ENCODE measurements around the gene LPP. TPM values are rescaled to one million over a fixed set of nuclear protein-coding genes. Genes with fewer than 3 reads are reported as not detected.

LPP gene
- total RNA-seq, 4 donors from 2014 or later: 45.9 to 81.1 (median 63.0) TPM

DNA sequence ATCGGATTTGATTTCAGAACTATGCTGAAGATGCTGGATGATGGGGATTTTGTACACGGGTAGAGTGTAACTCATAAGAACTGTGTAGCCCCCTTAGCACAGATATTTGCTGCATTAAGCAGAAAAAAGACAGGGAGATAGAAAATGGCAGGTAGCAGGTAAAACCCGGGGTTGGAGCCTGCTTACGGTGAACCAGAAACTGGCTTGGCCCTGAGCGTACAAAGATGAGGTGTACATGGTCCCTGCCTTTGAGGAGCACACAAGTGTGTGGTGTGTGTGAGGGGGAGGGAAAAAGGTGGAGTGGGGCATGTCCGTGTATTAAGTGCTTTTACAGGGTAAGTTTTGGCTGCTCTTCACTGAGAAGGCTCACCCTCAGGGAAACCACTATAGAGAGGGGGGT, 3.5 kb downstream of the LPP start:
- H3K4me3 ChIP-seq (ENCODE audit: low read depth, poor library complexity, severe bottlenecking): no peak overlapping the region
- WGBS, 2 donors: 78 to 89% methylated on average over 6 of the region's 6 CpGs
- intact Hi-C loops (cut with DNase I; ENCODE audit: low total_unique reads): no loop called here
- TF ChIP-seq, protein P1, sequence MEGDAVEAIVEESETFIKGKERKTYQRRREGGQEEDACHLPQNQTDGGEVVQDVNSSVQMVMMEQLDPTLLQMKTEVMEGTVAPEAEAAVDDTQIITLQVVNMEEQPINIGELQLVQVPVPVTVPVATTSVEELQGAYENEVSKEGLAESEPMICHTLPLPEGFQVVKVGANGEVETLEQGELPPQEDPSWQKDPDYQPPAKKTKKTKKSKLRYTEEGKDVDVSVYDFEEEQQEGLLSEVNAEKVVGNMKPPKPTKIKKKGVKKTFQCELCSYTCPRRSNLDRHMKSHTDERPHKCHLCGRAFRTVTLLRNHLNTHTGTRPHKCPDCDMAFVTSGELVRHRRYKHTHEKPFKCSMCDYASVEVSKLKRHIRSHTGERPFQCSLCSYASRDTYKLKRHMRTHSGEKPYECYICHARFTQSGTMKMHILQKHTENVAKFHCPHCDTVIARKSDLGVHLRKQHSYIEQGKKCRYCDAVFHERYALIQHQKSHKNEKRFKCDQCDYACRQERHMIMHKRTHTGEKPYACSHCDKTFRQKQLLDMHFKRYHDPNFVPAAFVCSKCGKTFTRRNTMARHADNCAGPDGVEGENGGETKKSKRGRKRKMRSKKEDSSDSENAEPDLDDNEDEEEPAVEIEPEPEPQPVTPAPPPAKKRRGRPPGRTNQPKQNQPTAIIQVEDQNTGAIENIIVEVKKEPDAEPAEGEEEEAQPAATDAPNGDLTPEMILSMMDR (IDR thresholded peaks at IDR 0.05): no peak
- TF ChIP-seq POLR2A (IDR thresholded peaks at IDR 0.05): no peak
- DNase-seq (ENCODE audit: low spot score in 2 of 2): peak in 1 of 2 donors; percentile 60

GRCh38 chr3:188157971-188158370, 4.0 kb downstream of the LPP start:
- TF ChIP-seq, protein P1 (IDR thresholded peaks at IDR 0.05): no peak
- no peak for TF ChIP-seq POLR2A (IDR thresholded peaks at IDR 0.05)
- no peak overlapping the region for H3K4me3 ChIP-seq (ENCODE audit: low read depth, poor library complexity, severe bottlenecking)
- peak in 1 of 2 donors; percentile 56 for DNase-seq (ENCODE audit: low spot score in 2 of 2)
- WGBS, 2 donors: 64 to 74% methylated on average over 5 of the region's 5 CpGs
- intact Hi-C loops (cut with DNase I; ENCODE audit: low total_unique reads): no loop called here

- WGBS, 2 donors: 85 to 90% methylated on average over 9 of the region's 9 CpGs
- intact Hi-C loops (cut with DNase I; ENCODE audit: low total_unique reads): no loop called here
- DNase-seq (ENCODE audit: low spot score in 2 of 2): peak in 1 of 2 donors; percentile 64
- no peak for TF ChIP-seq POLR2A (IDR thresholded peaks at IDR 0.05)
- TF ChIP-seq, protein P1 (IDR thresholded peaks at IDR 0.05): no peak
- no peak overlapping the region for H3K4me3 ChIP-seq (ENCODE audit: low read depth, poor library complexity, severe bottlenecking)
These were observed 4.9 kb downstream of the LPP start for GRCh38 chr3:188158731-188159310.

- intact Hi-C loops (cut with DNase I; ENCODE audit: low total_unique reads): no loop called here
- TF ChIP-seq POLR2A (IDR thresholded peaks at IDR 0.05): no peak
- TF ChIP-seq, protein P1 (IDR thresholded peaks at IDR 0.05): no peak
- DNase-seq (ENCODE audit: low spot score in 2 of 2): no peak
These were observed 6.8 kb downstream of the LPP start for GRCh38 chr3:188160751-188161150.

GRCh38 chr3:188164248-188164687, 10.3 kb downstream of the LPP start:
- DNase-seq (ENCODE audit: low spot score in 2 of 2): no peak
- H3K4me3 ChIP-seq (ENCODE audit: low read depth, poor library complexity, severe bottlenecking): no peak overlapping the region
- WGBS, 2 donors: 7 to 13% methylated on average over 2 of the region's 2 CpGs
- intact Hi-C loops (cut with DNase I; ENCODE audit: low total_unique reads): no loop called here
- TF ChIP-seq POLR2A (IDR thresholded peaks at IDR 0.05): no peak
- TF ChIP-seq, protein P1 (IDR thresholded peaks at IDR 0.05): no peak

More at GRCh38 chr3:188160751-188161150, 6.8 kb downstream of the LPP start:
- H3K4me3 ChIP-seq (ENCODE audit: low read depth, poor library complexity, severe bottlenecking): no peak overlapping the region

DNA sequence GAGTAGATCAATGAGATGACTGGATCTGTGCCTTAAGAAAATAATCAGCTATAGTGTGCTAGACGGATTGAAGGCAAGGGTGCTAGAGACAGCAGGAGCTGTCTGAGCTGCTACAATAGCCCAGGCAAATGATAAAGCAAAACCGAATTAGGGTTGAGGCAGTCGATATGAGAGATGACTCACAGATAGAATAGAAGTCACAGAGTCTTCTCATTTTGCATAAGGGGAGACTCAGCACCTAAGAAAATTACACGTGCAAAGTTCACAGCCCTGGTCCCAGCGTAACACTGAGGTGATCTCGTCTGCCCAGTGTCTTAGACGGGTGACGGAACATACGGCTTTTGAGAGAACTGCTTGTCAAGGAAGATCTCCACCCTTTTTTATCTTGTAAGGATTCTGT, 11.6 kb downstream of the LPP start:
- no peak for DNase-seq (ENCODE audit: low spot score in 2 of 2)
- 80% methylated on average over 9 of the region's 9 CpGs for WGBS, 2 donors
- H3K4me3 ChIP-seq (ENCODE audit: low read depth, poor library complexity, severe bottlenecking): no peak overlapping the region
- intact Hi-C loops (cut with DNase I; ENCODE audit: low total_unique reads): no loop called here
- TF ChIP-seq, protein P1 (IDR thresholded peaks at IDR 0.05): no peak
- TF ChIP-seq POLR2A (IDR thresholded peaks at IDR 0.05): no peak
